ENCODE measurements around the gene ATG5. TPM values are rescaled to one million over a fixed set of nuclear protein-coding genes. Genes with fewer than 3 reads are reported as not detected.

The ATG5 gene
- total RNA-seq, 2 experiments from 2014 or later, result 18.8 to 31.1 TPM

- TF ChIP-seq EZH2phosphoT487 (IDR thresholded peaks at IDR 0.05; ENCODE audit: borderline replicate concordance, low read depth, low read length), result no peak
- TF ChIP-seq CTCF (conservative IDR thresholded peaks at IDR 0.05; ENCODE audit: low read length), result no peak
- intact Hi-C loops (cut with micrococcal nuclease; ENCODE audit: unreplicated experiment), result no loop called here
- Histone ChIP-seq H3K4me2 (ENCODE audit: low read length) (no peak overlapping the region), H3K36me3 (ENCODE audit: insufficient read depth, low read length) (peaks cover 20% of the 10 kb centered on the region; the same call in 1 of the 2 replicates), H3K27ac (ENCODE audit: low read depth, low read length, poor library complexity, severe bottlenecking) (no peak overlapping the region), H4K20me1 (ENCODE audit: insufficient read depth, low read length) (no peaks in the 10 kb centered on the region), H3K9me2 (ENCODE audit: insufficient read depth, low read length) (no peaks in the 10 kb centered on the region), H3K4me3 (ENCODE audit: low read depth, low read length, poor library complexity, severe bottlenecking) (no peak overlapping the region), H3K79me2 (ENCODE audit: insufficient read depth, low read depth, low read length) (no peaks in the 10 kb centered on the region), H2AFZ (ENCODE audit: low read length) (no peak overlapping the region), H3K4me1 (ENCODE audit: insufficient read depth, low read length, poor library complexity, severe bottlenecking) (no peaks in the 10 kb centered on the region), H3K9me3 (ENCODE audit: low read length) (no peaks in the 10 kb centered on the region)
- no peak for DNase-seq (ENCODE audit: low spot score)
- ChIA-PET POLR2A (no interaction called here), CTCF (ENCODE audit: unreplicated experiment) (no interaction called here)
- BruUV-seq (replicated peaks), result no TSS peak
These were observed 78.3 kb downstream of the ATG5 start for GRCh38 chr6:106247293-106247692.

- ChIA-PET POLR2A (interaction anchor here (1.0 to 1.2 kb wide), 2 partner anchors 12 to 13 kb away, joined by 3 to 4 read pairs; no protein-coding TSS in a partner anchor), CTCF (ENCODE audit: unreplicated experiment) (no interaction called here)
- no peak overlapping the region for H3K4me3 ChIP-seq (ENCODE audit: low read depth, low read length, poor library complexity, severe bottlenecking)
- BruUV-seq (replicated peaks), result no TSS peak
- peaks cover 28% of the 10 kb centered on the region; the same call in 1 of the 2 replicates for H3K36me3 ChIP-seq (ENCODE audit: insufficient read depth, low read length)
- no peak overlapping the region for H3K27ac ChIP-seq (ENCODE audit: low read depth, low read length, poor library complexity, severe bottlenecking)
- H3K9me2 ChIP-seq (ENCODE audit: insufficient read depth, low read length), result no peaks in the 10 kb centered on the region
- H3K79me2 ChIP-seq (ENCODE audit: insufficient read depth, low read depth, low read length), result no peaks in the 10 kb centered on the region
- no peaks in the 10 kb centered on the region for H3K4me1 ChIP-seq (ENCODE audit: insufficient read depth, low read length, poor library complexity, severe bottlenecking)
- no peaks in the 10 kb centered on the region for H4K20me1 ChIP-seq (ENCODE audit: insufficient read depth, low read length)
- TF ChIP-seq CTCF (conservative IDR thresholded peaks at IDR 0.05; ENCODE audit: low read length) (no peak), EZH2phosphoT487 (IDR thresholded peaks at IDR 0.05; ENCODE audit: borderline replicate concordance, low read depth, low read length) (no peak)
- DNase-seq (ENCODE audit: low spot score), result no peak
- intact Hi-C loops (cut with micrococcal nuclease; ENCODE audit: unreplicated experiment), result no loop called here
- H2AFZ ChIP-seq (ENCODE audit: low read length), result no peak overlapping the region
- no peaks in the 10 kb centered on the region for H3K9me3 ChIP-seq (ENCODE audit: low read length)
- H3K4me2 ChIP-seq (ENCODE audit: low read length), result no peak overlapping the region
These were observed 80.6 kb downstream of the ATG5 start for GRCh38 chr6:106244931-106245330.

GRCh38 chr6:106244521-106244920, 81.0 kb downstream of the ATG5 start:
- no peaks in the 10 kb centered on the region for H3K9me2 ChIP-seq (ENCODE audit: insufficient read depth, low read length)
- no peak overlapping the region for H3K4me2 ChIP-seq (ENCODE audit: low read length)
- ChIA-PET CTCF (ENCODE audit: unreplicated experiment) (no interaction called here), POLR2A (interaction anchor here (1.0 to 1.2 kb wide), 2 partner anchors 12 to 14 kb away, joined by 3 to 4 read pairs; no protein-coding TSS in a partner anchor)
- H3K9me3 ChIP-seq (ENCODE audit: low read length), result no peaks in the 10 kb centered on the region
- no peak overlapping the region for H3K27ac ChIP-seq (ENCODE audit: low read depth, low read length, poor library complexity, severe bottlenecking)
- intact Hi-C loops (cut with micrococcal nuclease; ENCODE audit: unreplicated experiment), result no loop called here
- H3K36me3 ChIP-seq (ENCODE audit: insufficient read depth, low read length), result peaks cover 28% of the 10 kb centered on the region; the same call in 1 of the 2 replicates
- BruUV-seq (replicated peaks), result TSS peak; percentile 28
- H2AFZ ChIP-seq (ENCODE audit: low read length), result no peak overlapping the region
- no peaks in the 10 kb centered on the region for H4K20me1 ChIP-seq (ENCODE audit: insufficient read depth, low read length)
- TF ChIP-seq EZH2phosphoT487 (IDR thresholded peaks at IDR 0.05; ENCODE audit: borderline replicate concordance, low read depth, low read length), result no peak
- TF ChIP-seq CTCF (conservative IDR thresholded peaks at IDR 0.05; ENCODE audit: low read length), result no peak
- DNase-seq (ENCODE audit: low spot score), result no peak
- H3K4me1 ChIP-seq (ENCODE audit: insufficient read depth, low read length, poor library complexity, severe bottlenecking), result no peaks in the 10 kb centered on the region
- no peak overlapping the region for H3K4me3 ChIP-seq (ENCODE audit: low read depth, low read length, poor library complexity, severe bottlenecking)
- no peaks in the 10 kb centered on the region for H3K79me2 ChIP-seq (ENCODE audit: insufficient read depth, low read depth, low read length)
